Measurements from ENCODE around the gene DEPDC4. TPM values are rescaled to one million over a fixed set of nuclear protein-coding genes. Genes with fewer than 3 reads are reported as not detected.
"Not testable (repeated sequence)": the region's sequence is repeated elsewhere in the genome, so short reads cannot be mapped to it uniquely, and the experiment has no call there.

Gene DEPDC4
- total RNA-seq, 2 experiments from 2014 or later = 1.6 to 2.8 TPM

GRCh38 chr12:100254876-100255275 is 12.0 kb downstream of the DEPDC4 start:
- ATAC-seq (no peak), DNase-seq (no peak)
- H3K4me1 Mint-ChIP-seq (ENCODE audit: low read depth) = peaks cover 11% of the 10 kb centered on the region
- H3K36me3 Mint-ChIP-seq (ENCODE audit: low read depth) = peaks cover 4% of the 10 kb centered on the region
- ChIA-PET CTCF (interaction anchor here (0.7 to 1.4 kb wide), 2 partner anchors 9 to 217 kb away, joined by 3 read pairs; no protein-coding TSS in a partner anchor), POLR2A (no interaction called here)
- H3K27ac Mint-ChIP-seq = no peak overlapping the region
- H3K4me3 Mint-ChIP-seq = no peak overlapping the region
- no peaks in the 10 kb centered on the region for H3K27me3 Mint-ChIP-seq (ENCODE audit: low read depth)
- no peaks in the 10 kb centered on the region for H3K9me3 Mint-ChIP-seq (ENCODE audit: insufficient read depth)

- Mint-ChIP-seq H3K4me1 (ENCODE audit: low read depth) (peaks cover 8% of the 10 kb centered on the region), H3K4me3 (no peak overlapping the region), H3K36me3 (ENCODE audit: low read depth) (peaks cover 4% of the 10 kb centered on the region), H3K27ac (no peak overlapping the region), H3K9me3 (ENCODE audit: insufficient read depth) (no peaks in the 10 kb centered on the region), H3K27me3 (ENCODE audit: low read depth) (no peaks in the 10 kb centered on the region)
- ChIA-PET CTCF (no interaction called here), POLR2A (no interaction called here)
- DNase-seq = no peak
- no peak for ATAC-seq
Measured at GRCh38 chr12:100253437-100253836, 13.4 kb downstream of the DEPDC4 start.

GRCh38 chr12:100251917-100252316 is 15.0 kb downstream of the DEPDC4 start:
- CTCF ChIA-PET = no interaction called here

GRCh38 chr12:100249941-100250340 is 16.9 kb downstream of the DEPDC4 start:
- no peaks in the 10 kb centered on the region for H3K9me3 Mint-ChIP-seq (ENCODE audit: insufficient read depth)
- no peaks in the 10 kb centered on the region for H3K4me1 Mint-ChIP-seq (ENCODE audit: low read depth)
- DNase-seq = no peak
- ChIA-PET CTCF (no interaction called here), POLR2A (no interaction called here)
- no peaks in the 10 kb centered on the region for H3K36me3 Mint-ChIP-seq (ENCODE audit: low read depth)
- no peak overlapping the region for H3K4me3 Mint-ChIP-seq
- no peak overlapping the region for H3K27ac Mint-ChIP-seq
- H3K27me3 Mint-ChIP-seq (ENCODE audit: low read depth) = no peaks in the 10 kb centered on the region
- ATAC-seq = no peak

More at GRCh38 chr12:100251917-100252316, 15.0 kb downstream of the DEPDC4 start:
- ATAC-seq = no peak
- no peaks in the 10 kb centered on the region for H3K27me3 Mint-ChIP-seq (ENCODE audit: low read depth)
- no peaks in the 10 kb centered on the region for H3K9me3 Mint-ChIP-seq (ENCODE audit: insufficient read depth)
- no peak overlapping the region for H3K4me3 Mint-ChIP-seq
- H3K27ac Mint-ChIP-seq = no peak overlapping the region
- no peaks in the 10 kb centered on the region for H3K36me3 Mint-ChIP-seq (ENCODE audit: low read depth)
- no peaks in the 10 kb centered on the region for H3K4me1 Mint-ChIP-seq (ENCODE audit: low read depth)
- no peak for DNase-seq
- POLR2A ChIA-PET = interaction anchor here (0.5 kb wide), 1 partner anchor 86 kb away, joined by 3 read pairs; no protein-coding TSS in a partner anchor

- Mint-ChIP-seq H3K27ac (no peak overlapping the region), H3K36me3 (ENCODE audit: low read depth) (no peaks in the 10 kb centered on the region), H3K4me1 (ENCODE audit: low read depth) (no peaks in the 10 kb centered on the region), H3K9me3 (ENCODE audit: insufficient read depth) (no peaks in the 10 kb centered on the region), H3K27me3 (ENCODE audit: low read depth) (no peaks in the 10 kb centered on the region), H3K4me3 (no peak overlapping the region)
- no peak for ATAC-seq
- ChIA-PET CTCF (interaction anchor here (1.1 kb wide), 1 partner anchor 14 kb away, joined by 5 read pairs; no protein-coding TSS in a partner anchor), POLR2A (no interaction called here)
- DNase-seq = no peak
Measured at GRCh38 chr12:100248886-100249285, 18.0 kb downstream of the DEPDC4 start.

GRCh38 chr12:100247765-100248164 is 19.1 kb downstream of the DEPDC4 start:
- no peak for DNase-seq
- H3K4me3 Mint-ChIP-seq = no peak overlapping the region

GRCh38 chr12:100243137-100243536 is 23.7 kb downstream of the DEPDC4 start:
- DNase-seq (no peak), ATAC-seq (no peak)
- no peaks in the 10 kb centered on the region for H3K4me1 Mint-ChIP-seq (ENCODE audit: low read depth)
- H3K27ac Mint-ChIP-seq = no peak overlapping the region
- no peaks in the 10 kb centered on the region for H3K9me3 Mint-ChIP-seq (ENCODE audit: insufficient read depth)
- no peaks in the 10 kb centered on the region for H3K27me3 Mint-ChIP-seq (ENCODE audit: low read depth)
- no peaks in the 10 kb centered on the region for H3K36me3 Mint-ChIP-seq (ENCODE audit: low read depth)
- POLR2A ChIA-PET = no interaction called here
- no peak overlapping the region for H3K4me3 Mint-ChIP-seq
- CTCF ChIA-PET = no interaction called here

More at GRCh38 chr12:100247765-100248164, 19.1 kb downstream of the DEPDC4 start:
- no peaks in the 10 kb centered on the region for H3K27me3 Mint-ChIP-seq (ENCODE audit: low read depth)
- no peak for ATAC-seq
- ChIA-PET POLR2A (no interaction called here), CTCF (interaction anchor here (0.5 kb wide), 1 partner anchor 93 kb away, joined by 3 read pairs; no protein-coding TSS in a partner anchor)
- no peaks in the 10 kb centered on the region for H3K4me1 Mint-ChIP-seq (ENCODE audit: low read depth)
- no peaks in the 10 kb centered on the region for H3K36me3 Mint-ChIP-seq (ENCODE audit: low read depth)
- H3K9me3 Mint-ChIP-seq (ENCODE audit: insufficient read depth) = no peaks in the 10 kb centered on the region
- no peak overlapping the region for H3K27ac Mint-ChIP-seq

- Mint-ChIP-seq H3K4me1 (ENCODE audit: low read depth) (no peaks in the 10 kb centered on the region), H3K27me3 (ENCODE audit: low read depth) (no peaks in the 10 kb centered on the region), H3K9me3 (ENCODE audit: insufficient read depth) (no peaks in the 10 kb centered on the region), H3K4me3 (no peak overlapping the region), H3K36me3 (ENCODE audit: low read depth) (no peaks in the 10 kb centered on the region), H3K27ac (no peak overlapping the region)
- ChIA-PET POLR2A (no interaction called here), CTCF (no interaction called here)
- DNase-seq (no peak), ATAC-seq (no peak)
Measured at GRCh38 chr12:100239589-100239988, 27.3 kb downstream of the DEPDC4 start.

- no peaks in the 10 kb centered on the region for H3K4me1 Mint-ChIP-seq (ENCODE audit: low read depth)
- ChIA-PET CTCF (no interaction called here), POLR2A (no interaction called here)
- H3K27me3 Mint-ChIP-seq (ENCODE audit: low read depth) = no peaks in the 10 kb centered on the region
- no peak for ATAC-seq
- DNase-seq = no peak
- no peaks in the 10 kb centered on the region for H3K36me3 Mint-ChIP-seq (ENCODE audit: low read depth)
- H3K4me3 Mint-ChIP-seq = no peak overlapping the region
- no peak overlapping the region for H3K27ac Mint-ChIP-seq
- H3K9me3 Mint-ChIP-seq (ENCODE audit: insufficient read depth) = no peaks in the 10 kb centered on the region
Measured at GRCh38 chr12:100238801-100239200, 28.1 kb downstream of the DEPDC4 start.

GRCh38 chr12:100234591-100235304 is 32.1 kb downstream of the DEPDC4 start:
- DNase-seq (peak; percentile 26), ATAC-seq (no peak)
- H3K27ac Mint-ChIP-seq = no peak overlapping the region
- H3K4me3 Mint-ChIP-seq = no peak overlapping the region
- H3K4me1 Mint-ChIP-seq (ENCODE audit: low read depth) = no peaks in the 10 kb centered on the region
- no peaks in the 10 kb centered on the region for H3K9me3 Mint-ChIP-seq (ENCODE audit: insufficient read depth)
- POLR2A ChIA-PET = interaction anchor here (1.0 kb wide), 1 partner anchor 319 kb away, joined by 3 read pairs; no protein-coding TSS in a partner anchor
- CTCF ChIA-PET = interaction anchor here (1.1 to 3.1 kb wide), 8 partner anchors 9 to 320 kb away, joined by 3 to 24 read pairs (median 4); partner anchors contain the start of genes DEPDC4 and SCYL2
- no peaks in the 10 kb centered on the region for H3K36me3 Mint-ChIP-seq (ENCODE audit: low read depth)
- H3K27me3 Mint-ChIP-seq (ENCODE audit: low read depth) = no peaks in the 10 kb centered on the region

GRCh38 chr12:100234166-100234565 is 32.7 kb downstream of the DEPDC4 start:
- CTCF ChIA-PET = interaction anchor here (1.1 to 3.1 kb wide), 8 partner anchors 8 to 320 kb away, joined by 3 to 24 read pairs (median 4); partner anchors contain the start of genes DEPDC4 and SCYL2
- no peaks in the 10 kb centered on the region for H3K4me1 Mint-ChIP-seq (ENCODE audit: low read depth)
- no peaks in the 10 kb centered on the region for H3K36me3 Mint-ChIP-seq (ENCODE audit: low read depth)
- ATAC-seq (no peak), DNase-seq (no peak)
- no peaks in the 10 kb centered on the region for H3K27me3 Mint-ChIP-seq (ENCODE audit: low read depth)
- no peak overlapping the region for H3K4me3 Mint-ChIP-seq
- no peaks in the 10 kb centered on the region for H3K9me3 Mint-ChIP-seq (ENCODE audit: insufficient read depth)
- POLR2A ChIA-PET = interaction anchor here (0.6 kb wide), 1 partner anchor 47 kb away, joined by 3 read pairs; no protein-coding TSS in a partner anchor
- H3K27ac Mint-ChIP-seq = no peak overlapping the region

- DNase-seq; H3K36me3 Mint-ChIP-seq (ENCODE audit: low read depth); H3K4me1 Mint-ChIP-seq (ENCODE audit: low read depth); H3K9me3 Mint-ChIP-seq (ENCODE audit: insufficient read depth); H3K4me3 Mint-ChIP-seq; ATAC-seq; H3K27me3 Mint-ChIP-seq (ENCODE audit: low read depth); H3K27ac Mint-ChIP-seq; POLR2A ChIA-PET: not testable (repeated sequence)
- CTCF ChIA-PET = interaction anchor here (1.1 kb wide), 1 partner anchor 8 kb away, joined by 3 read pairs; no protein-coding TSS in a partner anchor
Measured at GRCh38 chr12:100231873-100232272, 35.0 kb downstream of the DEPDC4 start.
